Hepatic stellate cell (primary cell): ENCODE results near the gene KIAA1217.
A peak's percentile ranks its signal among the peaks of the same experiment; 100 is the strongest.

ENCODE experiments used
- DNase-seq: peaks from one replicate; pipeline ENCODE4 v3.0.0; 2011; ENCODE audit warnings: low spot score

Gene KIAA1217

DNA sequence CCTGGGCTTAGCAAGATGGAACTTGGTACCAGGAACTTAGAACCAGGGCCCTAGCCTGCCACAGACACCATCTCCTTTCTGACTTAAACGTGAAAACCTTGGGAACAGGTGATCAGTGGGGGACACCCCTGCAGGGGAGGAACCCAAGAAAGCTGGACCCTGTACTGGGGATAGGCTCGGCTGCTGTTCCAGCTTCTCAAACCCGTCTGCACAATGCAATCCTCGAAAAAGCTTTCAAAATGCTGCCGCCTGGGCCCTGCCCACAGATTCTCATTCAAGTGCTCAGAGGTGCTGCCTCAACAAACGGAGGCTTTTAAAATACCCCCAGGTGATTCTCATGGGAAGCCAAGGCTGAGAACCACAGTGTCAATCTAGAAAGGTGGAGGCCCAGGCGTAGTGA lies 345.1 kb downstream of the KIAA1217 start:
- no peak for DNase-seq

DNA sequence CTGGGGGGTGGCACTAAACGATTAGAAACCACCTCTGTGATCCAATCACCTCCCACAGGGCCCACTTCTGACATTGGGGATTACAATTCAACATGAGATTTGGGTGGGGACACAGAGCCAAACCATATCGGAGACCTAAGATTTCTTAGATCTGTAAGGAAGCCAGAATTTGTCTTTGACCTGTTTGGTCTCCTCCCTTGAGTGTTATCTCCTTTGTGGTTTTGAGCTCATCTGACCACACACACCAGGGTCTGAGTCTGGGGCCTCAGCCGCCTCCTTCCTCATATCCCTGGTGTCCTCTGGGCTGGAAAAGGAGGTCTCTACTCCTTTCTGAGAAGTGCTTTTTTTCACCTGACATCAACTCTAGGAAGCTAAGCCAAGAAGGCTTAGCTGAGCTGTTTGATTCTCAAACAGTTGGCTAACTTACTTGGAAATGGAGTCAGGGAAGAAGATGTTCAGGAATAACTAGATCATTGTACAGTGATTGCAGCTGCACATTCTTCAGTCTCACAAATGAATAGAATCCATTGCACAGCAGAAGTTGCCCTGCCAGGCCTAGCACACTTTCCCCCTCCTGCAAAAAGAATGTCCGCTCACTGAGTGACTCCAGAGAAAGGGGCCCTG lies 347.3 kb downstream of the KIAA1217 start:
- no peak for DNase-seq

- peak; percentile 49 for DNase-seq
Measured at GRCh38 chr10:24556750-24557742, 348.1 kb downstream of the KIAA1217 start.

DNA sequence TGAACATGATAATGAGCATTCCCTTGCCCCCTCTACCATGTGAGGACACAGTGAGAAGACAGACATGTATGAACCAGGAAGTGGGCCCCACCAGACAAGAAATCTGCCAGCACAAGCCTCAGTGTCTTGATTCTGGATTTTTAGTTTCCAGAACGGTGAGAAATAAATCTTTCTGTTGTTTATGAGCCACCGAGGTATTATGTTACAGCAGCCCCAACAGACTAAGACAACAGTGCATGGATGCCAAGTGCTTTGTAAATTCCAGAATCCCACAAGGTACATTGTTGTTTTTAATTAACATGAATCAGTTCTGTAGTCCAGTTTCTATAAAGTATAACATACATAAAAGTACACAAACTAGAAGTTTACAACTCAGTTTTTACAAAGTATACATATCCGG lies 352.5 kb downstream of the KIAA1217 start:
- DNase-seq = no peak

- DNase-seq = no peak
Measured at GRCh38 chr10:24568042-24568441, 359.1 kb downstream of the KIAA1217 start.

GRCh38 chr10:24569330-24569796 lies 360.4 kb downstream of the KIAA1217 start:
- no peak for DNase-seq

- DNase-seq = no peak
Measured at GRCh38 chr10:24569828-24570657, 361.1 kb downstream of the KIAA1217 start.

DNA sequence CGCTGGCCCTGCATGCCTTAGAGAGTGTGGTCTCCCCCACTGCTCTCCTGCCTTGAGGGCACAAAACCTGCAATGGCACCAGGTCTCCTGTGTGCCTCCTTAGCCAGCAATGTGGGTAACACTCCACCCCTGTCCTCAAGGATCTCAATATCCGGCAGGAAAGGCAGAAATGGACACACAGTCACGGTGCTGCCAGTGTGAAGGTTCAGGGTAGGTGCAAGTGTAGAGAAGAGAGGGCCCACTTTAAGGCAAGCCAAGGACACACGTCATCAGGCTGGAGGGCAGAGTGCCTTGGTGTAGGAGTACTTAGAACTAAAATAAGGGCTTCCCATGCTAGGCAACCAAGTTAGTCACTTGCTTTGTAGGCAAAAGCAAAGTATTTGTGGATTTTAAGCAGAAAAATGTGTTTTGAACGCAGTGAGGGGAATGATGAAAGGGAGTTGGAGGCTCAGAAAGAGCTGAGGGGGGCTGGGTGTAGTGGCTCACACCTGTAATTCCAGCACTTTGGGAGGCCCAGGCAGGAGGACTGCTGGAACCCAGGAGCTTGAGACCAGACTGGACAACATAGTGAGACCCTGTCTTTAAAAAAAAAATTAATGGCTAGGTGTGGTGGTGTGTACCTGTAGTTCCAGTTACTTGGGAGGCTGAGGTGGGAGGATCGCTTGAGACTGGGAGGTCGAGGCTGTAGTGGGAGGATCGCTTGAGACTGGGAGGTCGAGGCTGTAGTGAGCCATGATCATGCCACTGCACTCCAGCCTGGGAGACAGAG lies 361.9 kb downstream of the KIAA1217 start:
- no peak for DNase-seq

DNA sequence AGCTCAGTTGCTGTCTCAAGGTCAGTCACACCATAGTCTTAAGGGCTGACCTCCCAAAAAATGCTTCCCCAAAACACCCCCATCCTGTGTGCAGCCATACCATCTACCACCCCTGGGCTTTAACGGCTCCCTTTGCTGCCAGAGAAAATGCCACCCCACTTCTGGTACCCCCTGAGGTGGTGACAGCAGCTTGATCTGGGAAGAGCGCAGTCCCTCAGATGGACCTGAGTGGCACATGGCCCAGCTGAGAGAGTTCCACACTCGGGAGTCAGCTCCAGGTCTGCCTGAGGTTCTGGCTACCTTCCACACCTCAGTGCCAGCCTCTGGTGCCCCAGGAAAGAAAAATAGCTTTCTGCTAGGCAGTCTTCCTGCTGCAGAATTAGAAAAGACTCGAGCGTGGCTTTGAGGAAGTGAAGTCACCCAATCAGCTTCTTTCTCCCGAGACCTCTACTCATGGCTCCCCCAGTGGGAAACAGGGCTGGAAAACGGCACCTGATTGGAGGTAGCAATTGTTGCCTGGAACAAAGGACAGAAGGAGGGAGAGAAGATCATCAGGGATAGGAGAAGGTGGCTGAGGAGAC lies 363.0 kb downstream of the KIAA1217 start:
- DNase-seq = no peak

DNA sequence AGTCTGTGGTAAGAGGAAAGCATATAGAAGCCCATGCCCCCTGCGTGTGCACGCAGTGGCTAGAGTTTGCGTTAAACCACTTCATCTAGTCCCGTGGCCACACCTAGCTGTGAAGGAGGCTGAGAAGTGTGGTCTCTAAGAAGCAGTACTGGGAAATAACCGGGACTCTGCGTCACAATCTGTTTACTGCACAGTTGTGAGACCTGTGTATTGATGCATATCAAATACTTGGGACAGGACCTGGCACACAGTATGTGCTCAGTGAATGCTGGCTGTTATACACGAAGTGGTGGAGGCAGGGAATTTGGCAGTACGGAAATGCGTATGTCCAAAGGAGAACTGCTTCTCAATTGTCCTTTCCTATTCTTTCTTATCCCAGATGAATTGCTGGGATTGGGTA lies 365.2 kb downstream of the KIAA1217 start:
- no peak for DNase-seq

GRCh38 chr10:24574578-24575155 lies 365.7 kb downstream of the KIAA1217 start:
- no peak for DNase-seq

DNA sequence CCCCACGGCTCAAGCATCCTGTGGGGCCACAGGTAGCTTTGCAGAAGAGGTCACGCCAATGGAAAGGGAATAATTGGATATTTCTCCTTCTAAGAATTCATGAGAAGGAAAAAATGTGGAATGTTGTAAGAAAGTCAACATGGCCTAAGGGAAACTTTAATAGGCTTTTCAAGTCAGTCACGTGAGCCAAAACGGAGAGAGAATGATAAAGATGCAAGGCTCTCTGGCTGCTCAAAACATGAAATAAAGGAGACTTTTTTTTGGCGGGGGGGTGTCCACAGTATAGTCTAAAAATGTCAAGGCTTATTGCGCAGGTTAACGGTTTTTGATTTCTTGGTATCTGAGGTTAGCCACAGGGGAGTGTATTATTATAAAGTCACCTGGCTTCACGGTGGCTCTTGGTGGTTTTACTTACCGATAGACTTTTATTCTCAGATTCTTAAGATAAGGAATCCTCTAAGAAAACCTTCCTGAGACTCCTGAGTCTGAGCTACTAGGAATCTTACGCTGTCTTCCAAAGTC lies 366.6 kb downstream of the KIAA1217 start:
- no peak for DNase-seq

GRCh38 chr10:24579448-24579847 lies 370.5 kb downstream of the KIAA1217 start:
- no peak for DNase-seq

DNA sequence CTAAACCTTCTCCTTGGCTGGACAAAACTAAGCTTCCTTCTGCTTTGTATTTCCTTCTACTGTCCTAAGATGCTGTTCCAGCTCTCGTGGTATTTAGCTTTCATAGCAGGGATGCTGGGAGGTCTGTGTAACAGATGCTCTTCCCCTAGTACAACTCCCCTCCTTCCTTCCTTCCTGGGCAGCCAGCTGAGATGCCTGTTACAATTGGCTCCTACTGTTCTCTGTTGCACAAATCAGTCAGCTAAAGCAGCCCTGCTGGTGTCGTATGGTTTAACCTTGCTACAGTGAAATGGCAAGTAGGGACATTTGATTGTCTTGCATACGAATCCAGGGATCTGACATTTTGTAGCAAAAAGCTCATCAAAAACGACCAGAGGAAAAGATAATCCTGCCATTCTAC lies 371.0 kb downstream of the KIAA1217 start:
- no peak for DNase-seq

DNA sequence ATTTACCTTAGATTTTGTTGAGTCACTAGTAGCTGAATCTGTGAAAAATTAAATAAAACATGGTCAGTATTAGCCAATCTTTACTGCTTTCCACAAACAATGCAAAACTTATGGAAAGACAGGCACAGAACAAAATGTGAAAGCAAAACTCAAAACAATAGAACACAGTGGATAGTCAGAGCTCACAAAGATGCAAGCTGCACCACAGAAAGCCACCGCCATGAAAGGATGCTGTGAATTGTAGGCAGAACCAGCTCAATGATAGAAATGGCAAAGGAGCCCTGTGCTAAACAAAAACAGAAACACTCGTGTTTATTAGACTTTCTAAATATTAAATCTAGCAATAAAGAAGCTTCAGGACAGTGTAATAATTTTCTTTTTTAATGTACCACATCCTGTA lies 380.3 kb downstream of the KIAA1217 start:
- no peak for DNase-seq

- no peak for DNase-seq
Measured at GRCh38 chr10:24590697-24591457, 381.9 kb downstream of the KIAA1217 start.

DNA sequence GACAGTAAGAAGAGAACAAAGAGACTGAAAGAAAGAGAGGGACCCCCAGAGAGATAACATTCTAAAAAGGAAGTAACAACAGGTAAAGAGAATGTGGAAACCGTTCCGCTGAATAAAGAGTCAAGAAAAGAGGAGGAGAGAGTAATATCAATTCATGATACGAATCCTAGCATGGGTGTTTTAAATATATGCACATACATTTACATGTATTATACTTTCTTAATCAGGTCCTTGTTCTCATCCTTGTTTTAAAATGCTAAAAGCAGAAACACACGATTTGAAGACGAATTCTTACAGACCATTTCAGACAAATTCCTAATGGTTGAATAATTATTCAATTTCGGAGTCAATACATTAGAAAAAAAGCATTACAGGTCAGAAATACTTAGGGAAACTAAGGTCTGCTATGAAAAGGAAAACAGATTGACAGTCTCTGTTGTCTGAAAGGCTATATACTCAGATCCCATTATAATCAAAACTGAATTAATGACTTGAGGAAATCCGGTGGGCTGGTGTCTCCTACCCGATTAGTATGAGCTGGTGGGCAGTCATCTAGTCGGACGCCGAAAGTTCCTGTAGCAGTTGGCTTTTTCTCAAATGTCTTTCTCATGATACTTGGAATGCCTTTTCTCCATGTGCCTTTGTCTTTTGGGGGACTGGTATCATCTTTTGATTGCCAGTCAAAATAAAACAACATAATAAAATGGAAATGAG lies 387.4 kb downstream of the KIAA1217 start:
- DNase-seq = no peak

DNA sequence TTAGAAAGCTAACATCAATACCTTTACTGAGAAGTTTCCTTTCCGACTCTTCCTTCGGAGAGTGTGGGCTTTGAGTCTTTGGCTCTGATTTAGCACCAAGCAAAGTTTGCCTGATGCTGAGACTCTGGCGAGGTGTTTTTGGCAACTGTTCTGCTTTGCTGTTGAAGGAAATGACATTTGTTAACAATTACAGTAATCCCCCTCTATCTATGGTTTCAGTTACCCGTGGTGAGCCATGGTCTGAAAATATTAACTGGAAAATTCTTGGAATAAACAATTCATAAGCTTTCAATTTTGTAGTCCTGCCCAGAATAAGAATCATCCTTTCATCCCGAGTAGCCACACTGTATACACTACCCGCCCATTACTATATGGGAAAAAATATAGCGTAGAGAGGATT lies 388.5 kb downstream of the KIAA1217 start:
- no peak for DNase-seq
